ENCODE measurements around the gene MED12L.

- TF ChIP-seq POLR2AphosphoS5 (IDR thresholded peaks at IDR 0.05; ENCODE audit: low read depth, low read length) (no peak), FOXM1 (IDR thresholded peaks at IDR 0.05; ENCODE audit: low read depth) (no peak), CTCF (IDR thresholded peaks at IDR 0.05) (no peak), RFX5 (IDR thresholded peaks at IDR 0.05; ENCODE audit: low read length) (no peak), EP300 (IDR thresholded peaks at IDR 0.05; ENCODE audit: borderline replicate concordance in 1 of 2, low read depth in 1 of 2, low read length in 1 of 2) (no peak)
Measured at GRCh38 chr3:151062611-151063010, 22.9 kb upstream of the MED12L start.

Measured in SK-N-SH (cell line).